ENCODE data around the gene CD86.

The CD86 gene

GRCh38 chr3:122077293-122078234 is 22.4 kb downstream of the CD86 start:
- no peak for DNase-seq (ENCODE audit: low read depth)
- in situ Hi-C loops (cut with HindIII; ENCODE audit: low sequenced_read_pairs) = no loop called here
- TF ChIP-seq, protein P1, sequence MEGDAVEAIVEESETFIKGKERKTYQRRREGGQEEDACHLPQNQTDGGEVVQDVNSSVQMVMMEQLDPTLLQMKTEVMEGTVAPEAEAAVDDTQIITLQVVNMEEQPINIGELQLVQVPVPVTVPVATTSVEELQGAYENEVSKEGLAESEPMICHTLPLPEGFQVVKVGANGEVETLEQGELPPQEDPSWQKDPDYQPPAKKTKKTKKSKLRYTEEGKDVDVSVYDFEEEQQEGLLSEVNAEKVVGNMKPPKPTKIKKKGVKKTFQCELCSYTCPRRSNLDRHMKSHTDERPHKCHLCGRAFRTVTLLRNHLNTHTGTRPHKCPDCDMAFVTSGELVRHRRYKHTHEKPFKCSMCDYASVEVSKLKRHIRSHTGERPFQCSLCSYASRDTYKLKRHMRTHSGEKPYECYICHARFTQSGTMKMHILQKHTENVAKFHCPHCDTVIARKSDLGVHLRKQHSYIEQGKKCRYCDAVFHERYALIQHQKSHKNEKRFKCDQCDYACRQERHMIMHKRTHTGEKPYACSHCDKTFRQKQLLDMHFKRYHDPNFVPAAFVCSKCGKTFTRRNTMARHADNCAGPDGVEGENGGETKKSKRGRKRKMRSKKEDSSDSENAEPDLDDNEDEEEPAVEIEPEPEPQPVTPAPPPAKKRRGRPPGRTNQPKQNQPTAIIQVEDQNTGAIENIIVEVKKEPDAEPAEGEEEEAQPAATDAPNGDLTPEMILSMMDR (IDR thresholded peaks at IDR 0.05; ENCODE audit: low read depth, low read length, missing control alignments) = no peak
- H3K4me3 ChIP-seq (ENCODE audit: low read depth, low read length) = no peak overlapping the region

GRCh38 chr3:122078235-122078935 is 23.2 kb downstream of the CD86 start:
- DNase-seq (ENCODE audit: low read depth) = no peak
- in situ Hi-C loops (cut with HindIII; ENCODE audit: low sequenced_read_pairs) = no loop called here
- H3K4me3 ChIP-seq (ENCODE audit: low read depth, low read length) = no peak overlapping the region
- TF ChIP-seq, protein P1 (IDR thresholded peaks at IDR 0.05; ENCODE audit: low read depth, low read length, missing control alignments) = no peak

DNA sequence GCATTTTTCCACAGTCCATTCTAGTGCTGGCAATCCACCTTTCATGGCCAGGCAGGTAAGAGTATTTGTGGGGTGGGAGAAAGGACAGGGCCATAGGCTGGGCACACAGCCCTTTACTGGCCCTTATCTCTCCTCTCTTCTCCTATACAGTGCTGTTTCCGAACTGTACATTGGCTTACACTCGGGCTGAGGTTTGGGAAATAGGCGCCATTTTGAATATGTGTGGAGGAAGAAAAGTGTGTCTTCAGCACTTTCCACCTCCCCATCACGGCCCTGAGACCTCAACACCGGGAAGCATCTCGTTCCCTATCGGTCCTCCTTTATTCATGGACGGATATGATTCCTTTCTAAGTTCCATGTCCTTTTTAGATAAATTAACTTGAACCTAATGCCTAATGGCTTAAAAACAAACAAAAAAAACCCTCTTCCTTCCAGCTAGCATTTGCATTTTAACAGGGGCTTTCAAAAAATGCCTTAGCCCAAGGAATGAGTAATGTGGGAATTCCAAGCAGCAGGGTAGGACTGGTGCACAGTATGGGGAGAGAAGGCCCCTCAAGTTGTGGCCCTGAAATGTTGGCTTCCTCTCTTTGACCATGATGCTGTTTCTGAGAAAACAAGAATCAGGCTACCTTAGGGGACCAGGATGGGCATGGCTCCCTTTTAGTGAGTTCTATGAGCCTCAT is 24.5 kb downstream of the CD86 start:
- DNase-seq (ENCODE audit: low read depth) = no peak
- H3K4me3 ChIP-seq (ENCODE audit: low read depth, low read length) = no peak overlapping the region
- in situ Hi-C loops (cut with HindIII; ENCODE audit: low sequenced_read_pairs) = no loop called here
- TF ChIP-seq, protein P1 (IDR thresholded peaks at IDR 0.05; ENCODE audit: low read depth, low read length, missing control alignments) = no peak

- in situ Hi-C loops (cut with HindIII; ENCODE audit: low sequenced_read_pairs) = no loop called here
- DNase-seq (ENCODE audit: low read depth) = no peak
- TF ChIP-seq, protein P1 (IDR thresholded peaks at IDR 0.05; ENCODE audit: low read depth, low read length, missing control alignments) = no peak
- H3K4me3 ChIP-seq (ENCODE audit: low read depth, low read length) = no peak overlapping the region
Observed at GRCh38 chr3:122080207-122080587, 25.0 kb downstream of the CD86 start.

- H3K4me3 ChIP-seq (ENCODE audit: low read depth, low read length) = no peak overlapping the region
- DNase-seq (ENCODE audit: low read depth) = no peak
- in situ Hi-C loops (cut with HindIII; ENCODE audit: low sequenced_read_pairs) = no loop called here
- TF ChIP-seq, protein P1 (IDR thresholded peaks at IDR 0.05; ENCODE audit: low read depth, low read length, missing control alignments) = no peak
Observed at GRCh38 chr3:122081543-122082247, 26.5 kb downstream of the CD86 start.

- in situ Hi-C loops (cut with HindIII; ENCODE audit: low sequenced_read_pairs) = no loop called here
- H3K4me3 ChIP-seq (ENCODE audit: low read depth, low read length) = no peak overlapping the region
- TF ChIP-seq, protein P1 (IDR thresholded peaks at IDR 0.05; ENCODE audit: low read depth, low read length, missing control alignments) = no peak
- no peak for DNase-seq (ENCODE audit: low read depth)
Observed at GRCh38 chr3:122082357-122082756, 27.2 kb downstream of the CD86 start.

All from astrocyte of the cerebellum (primary cell).